Stimulated activated CD8-positive, alpha-beta memory T cell treated with anti-CD3 and anti-CD28 coated beads, Interleukin-7, amount 100 ng/mL, for 48 hours (primary cell): ENCODE measurements around the gene CFAP45.
A peak's percentile ranks its signal among the peaks of the same experiment; 100 is the strongest.

Experiments used
- DNase-seq, 2 donors: peaks; one replicate each; pipeline ENCODE4 v3.0.0-alpha.2; 2020; ENCODE audit warnings: low read depth in 1 of 2; ENCODE audit errors: extremely low read depth in 1 of 2

CFAP45 gene

DNA sequence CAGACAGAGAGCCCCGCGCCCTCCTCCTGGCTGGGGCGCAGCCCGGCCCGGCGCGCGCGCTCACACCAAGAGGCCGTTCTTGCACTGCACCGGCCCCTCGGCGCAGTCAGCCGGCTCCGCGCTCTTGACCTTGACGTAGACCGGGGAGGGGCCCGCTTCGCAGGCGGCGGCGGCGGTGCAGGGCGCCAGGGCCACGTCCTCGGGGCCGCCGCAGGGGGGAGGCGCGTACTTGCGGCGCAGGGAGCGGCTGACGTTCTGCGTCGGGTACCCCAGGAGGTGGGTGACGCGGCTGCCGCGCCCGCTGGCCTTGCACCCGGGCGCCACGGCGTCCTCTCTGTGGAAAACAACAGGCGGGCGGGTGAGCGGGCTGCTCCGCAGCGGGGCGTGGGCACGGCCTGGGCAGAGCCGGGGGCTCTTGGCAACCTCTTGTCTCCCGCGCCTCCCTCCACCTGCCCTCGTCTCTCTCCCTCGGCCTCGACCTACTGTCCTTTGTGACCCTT lies 45.2 kb downstream of the CFAP45 start:
- DNase-seq = peak; percentile 65 to 73

DNA sequence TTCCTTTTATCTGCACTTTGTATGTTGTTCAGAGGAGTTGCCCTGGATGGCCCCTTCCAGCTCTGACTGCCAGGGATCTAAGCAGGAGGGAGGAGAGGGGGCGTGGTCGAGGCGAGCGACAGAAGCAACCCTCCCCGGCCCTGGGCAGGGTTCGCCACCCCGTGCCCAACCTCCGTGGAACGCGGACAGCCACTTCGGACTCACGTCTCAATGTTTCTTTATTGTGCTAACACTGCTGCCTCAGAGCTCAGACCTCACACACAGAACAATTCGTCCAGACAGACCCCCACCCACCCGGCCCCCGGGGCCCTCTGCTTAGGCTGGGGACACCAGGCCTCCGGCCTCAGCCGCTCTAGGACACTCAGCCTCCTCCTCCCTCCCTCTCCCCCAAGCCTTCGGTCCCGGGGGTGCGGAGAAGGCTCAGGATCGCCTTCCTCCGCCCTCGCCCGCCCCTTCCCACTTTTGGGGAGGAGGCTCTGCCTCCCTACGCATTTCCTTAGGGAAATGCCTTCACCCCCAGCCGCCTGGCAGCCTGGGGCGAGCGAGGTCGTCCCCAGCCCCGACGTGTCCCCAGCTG lies 45.8 kb downstream of the CFAP45 start:
- no peak for DNase-seq

DNA sequence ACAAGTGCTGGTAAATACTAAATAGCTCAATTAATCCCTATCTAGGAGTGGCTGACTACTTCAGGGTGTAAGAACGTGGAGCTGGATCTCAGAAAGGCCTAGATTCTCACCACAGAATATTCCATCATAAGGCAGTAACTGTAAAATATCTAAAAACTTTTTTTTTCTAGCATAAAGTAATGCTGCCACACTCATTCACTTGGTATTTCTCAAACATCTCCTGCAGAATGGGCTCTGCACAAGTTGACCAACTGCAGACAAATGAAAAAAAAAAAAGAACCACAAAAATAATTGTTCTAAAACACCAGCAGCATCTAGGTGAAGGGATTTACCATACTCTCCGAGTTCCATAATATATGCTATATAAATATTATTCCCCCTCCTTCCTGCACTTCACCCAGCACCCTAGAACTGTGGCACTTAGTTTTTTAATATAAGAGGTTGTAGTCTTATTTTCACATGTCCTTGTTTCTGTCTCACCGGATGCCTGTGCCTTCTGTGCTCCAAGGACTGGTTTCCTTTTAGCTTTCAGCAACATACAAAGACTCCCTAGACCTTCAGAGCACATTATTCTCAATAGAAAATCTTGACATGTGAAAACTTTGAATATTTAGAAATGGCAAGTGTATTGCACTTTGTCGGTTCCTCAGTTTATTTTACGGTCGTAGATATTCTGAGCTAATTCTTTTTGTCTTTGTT lies 46.4 kb downstream of the CFAP45 start:
- no peak for DNase-seq

DNA sequence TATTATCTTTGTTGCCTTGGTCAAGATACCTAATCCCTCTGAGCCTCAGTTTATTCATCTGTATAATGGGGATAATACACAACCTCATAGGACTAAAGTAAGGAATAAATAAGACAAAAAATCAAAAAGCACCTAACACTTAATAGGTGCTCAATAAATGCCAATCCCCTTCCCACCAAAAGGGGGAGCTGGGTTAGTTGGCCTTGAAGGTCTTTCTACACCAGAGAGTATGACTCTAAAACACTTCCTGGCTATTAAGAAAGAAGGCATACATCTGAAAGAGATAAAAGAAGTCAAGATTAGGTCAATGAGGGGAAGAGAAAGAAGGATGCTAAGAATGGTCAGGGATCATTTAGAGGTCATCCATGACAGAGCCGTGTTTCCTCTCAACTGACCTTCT lies 48.6 kb downstream of the CFAP45 start:
- DNase-seq = no peak

DNA sequence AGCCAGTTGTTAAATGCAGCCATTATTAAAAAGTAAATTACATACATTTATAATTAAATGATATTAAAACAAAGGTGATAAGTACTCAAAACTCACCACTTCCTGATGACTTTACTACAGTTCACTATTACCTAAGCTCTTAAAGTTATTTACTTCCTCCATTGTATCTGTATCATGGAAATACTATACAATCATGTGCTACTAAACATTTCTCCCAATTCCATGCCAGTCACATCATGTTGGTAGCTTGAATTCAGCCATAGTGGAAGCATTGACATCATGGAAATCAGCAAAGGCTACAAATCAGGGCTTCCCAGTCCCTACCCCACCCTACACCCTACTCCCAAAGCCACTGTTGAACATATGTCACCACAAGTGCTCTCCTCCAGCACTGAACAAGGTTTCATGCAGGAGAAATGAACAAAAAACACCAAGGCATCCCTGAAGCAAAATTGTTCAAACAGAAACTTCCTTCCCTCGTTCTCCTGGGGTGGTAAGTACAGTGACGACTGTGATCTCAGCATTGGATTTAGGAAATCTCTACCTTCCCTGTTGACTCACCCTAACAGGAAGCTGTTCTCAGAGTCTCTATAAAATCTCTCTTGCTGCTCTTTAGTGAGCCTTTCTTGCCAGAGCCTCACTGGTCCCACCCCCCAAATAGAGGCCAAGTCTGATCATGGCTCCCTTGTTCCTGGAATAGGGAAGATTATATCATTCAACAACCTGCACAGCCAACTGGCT lies 50.2 kb downstream of the CFAP45 start:
- no peak for DNase-seq

DNA sequence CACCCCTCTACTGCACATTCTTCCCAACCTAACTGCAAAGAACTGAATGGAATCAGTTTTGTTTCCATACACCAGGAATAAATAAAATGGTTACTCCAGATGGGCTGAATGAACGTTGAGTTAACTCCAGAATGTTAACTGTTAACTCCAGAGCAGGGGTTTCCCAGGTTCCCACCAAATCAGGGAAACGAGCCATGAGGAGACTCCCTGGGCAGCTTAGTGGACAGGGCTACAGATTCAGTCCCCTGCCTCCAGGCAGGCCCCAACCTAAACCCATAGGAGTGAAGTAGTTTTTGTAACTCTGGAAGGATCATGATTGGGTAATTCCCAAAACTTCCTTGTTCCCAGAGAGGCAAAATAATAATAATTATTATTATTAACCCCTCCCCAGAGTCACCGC lies 51.6 kb downstream of the CFAP45 start:
- no peak for DNase-seq

DNA sequence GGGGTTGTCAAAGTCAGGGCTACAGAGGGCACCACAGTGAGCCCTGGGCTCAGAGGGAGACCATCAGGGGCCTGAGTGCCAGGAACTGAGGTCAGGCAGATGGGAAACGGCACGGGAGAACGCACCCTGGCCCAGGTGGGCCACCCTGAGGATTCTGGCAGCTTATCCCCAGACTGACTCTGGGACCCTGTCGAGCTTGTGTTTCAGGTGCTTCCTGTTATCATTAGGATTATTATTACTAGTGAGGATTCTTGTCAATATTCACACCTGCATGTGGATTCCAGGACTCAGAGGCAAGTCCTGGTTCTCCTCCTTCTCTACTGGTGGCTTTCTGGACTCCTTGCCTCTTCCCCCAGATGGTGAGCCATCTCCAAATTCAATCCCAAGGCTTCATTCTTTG lies 52.7 kb downstream of the CFAP45 start:
- DNase-seq = no peak

DNA sequence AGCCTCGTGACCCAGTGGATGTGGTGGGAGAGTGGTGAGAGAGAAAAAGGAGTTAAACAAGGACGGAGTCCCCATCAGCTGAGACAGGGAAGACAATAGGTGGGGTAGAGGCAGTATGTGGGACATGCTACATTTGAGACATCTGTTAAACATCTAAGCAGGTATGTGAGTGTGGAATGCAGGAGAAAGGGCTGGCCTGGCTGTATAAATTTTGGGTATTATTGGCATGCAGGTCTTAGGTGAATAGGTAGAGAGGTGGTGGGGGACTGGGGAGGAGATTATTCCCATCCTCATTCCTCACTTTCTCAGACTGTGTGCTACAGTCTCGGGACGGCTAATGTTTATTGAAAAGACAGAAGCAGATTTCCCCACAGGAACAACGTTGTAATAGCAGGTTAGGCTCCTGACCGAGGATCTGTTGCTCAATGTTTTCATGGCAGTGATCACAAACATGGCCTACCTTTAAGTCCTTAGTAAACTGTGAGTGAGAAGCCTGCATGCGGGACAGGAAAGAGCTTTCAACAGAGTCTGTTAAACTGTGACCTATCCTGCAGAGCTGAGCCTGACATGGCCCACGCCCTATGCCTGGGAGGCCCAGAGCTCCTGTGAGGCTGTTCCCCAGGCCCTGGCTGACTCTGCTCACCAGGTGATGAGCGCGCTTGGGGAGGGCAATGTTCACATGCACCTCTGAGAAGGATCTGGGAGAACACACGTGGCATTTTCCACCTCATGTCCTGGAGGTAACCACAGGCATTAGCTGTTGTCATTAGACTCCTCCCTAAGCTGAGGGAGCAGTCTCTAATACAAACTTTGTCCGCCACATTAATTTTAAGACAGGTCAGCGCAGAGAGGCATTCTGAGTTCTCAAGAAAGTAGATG lies 54.0 kb downstream of the CFAP45 start:
- DNase-seq = no peak

DNA sequence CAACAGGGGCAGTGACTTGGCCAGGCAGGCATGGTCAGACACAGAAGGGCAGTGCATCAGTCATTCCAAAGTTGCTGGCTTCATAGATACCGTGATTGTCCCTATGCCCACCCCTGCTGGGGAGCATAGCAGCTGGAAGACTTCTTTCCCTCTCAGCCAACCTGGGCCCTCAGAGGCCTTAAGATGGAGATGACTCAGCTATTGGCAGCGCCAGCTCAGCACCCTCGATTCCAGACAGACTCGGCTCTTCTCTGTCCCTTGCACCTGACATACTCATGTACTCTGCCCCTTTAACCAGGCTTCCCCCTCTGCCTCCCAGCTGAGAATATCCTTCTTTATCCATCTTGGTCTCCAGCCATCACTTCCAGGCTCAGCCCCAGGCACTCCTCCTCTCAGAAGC lies 56.5 kb downstream of the CFAP45 start:
- DNase-seq = no peak

DNA sequence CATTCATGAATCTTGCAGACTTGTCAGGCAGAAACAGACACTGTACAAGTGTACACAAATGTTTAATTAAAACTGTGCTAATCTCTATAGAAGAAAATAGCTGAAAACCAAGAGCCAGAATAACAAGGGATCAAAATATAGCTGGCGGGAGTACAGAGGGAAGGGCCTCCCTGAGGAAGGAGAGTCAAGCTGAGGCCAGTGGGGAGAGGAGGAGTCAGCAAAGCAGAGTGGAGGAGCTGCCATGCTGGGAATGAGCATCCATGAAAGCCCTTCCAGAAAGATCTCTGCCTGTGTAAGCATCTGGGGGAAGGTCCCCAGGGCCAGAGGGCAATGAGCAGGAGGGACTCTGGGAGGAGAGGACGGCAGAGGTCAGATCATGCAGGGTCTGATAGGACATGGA lies 58.2 kb downstream of the CFAP45 start:
- no peak for DNase-seq

DNA sequence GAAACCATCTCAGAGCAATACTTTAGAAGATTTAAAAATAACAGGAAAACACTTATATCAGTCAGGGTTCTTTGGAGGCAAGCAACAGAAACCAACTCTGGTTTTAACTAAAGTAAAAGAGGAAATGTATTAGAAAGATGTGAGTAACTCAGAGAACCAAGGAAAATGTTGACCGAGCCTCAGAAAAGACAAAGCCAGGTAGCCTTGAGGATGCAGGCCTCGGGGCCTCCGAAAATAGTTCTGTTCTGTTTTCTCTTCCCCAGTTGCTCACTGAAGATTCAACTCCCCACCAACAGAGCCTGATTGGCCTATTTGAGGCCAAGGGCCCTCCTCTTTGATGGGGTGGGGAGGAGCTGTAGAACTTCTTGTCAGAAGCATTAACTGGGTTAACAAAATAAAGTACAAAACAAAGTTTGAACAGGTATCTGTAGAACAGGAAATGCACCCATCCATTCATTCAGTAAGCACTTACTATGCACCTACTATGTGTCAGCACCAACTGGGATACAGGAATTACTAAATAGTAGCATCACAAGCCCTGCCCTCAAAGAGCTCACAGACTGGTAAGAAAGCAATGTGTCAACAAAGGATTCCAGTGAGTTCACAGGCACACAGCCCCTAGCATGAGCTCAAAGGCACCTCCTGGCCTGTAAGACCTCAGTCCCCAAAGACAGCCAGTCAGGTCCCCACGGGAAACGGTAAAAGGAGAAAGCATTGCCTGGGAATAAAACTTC lies 60.7 kb downstream of the CFAP45 start:
- no peak for DNase-seq

DNA sequence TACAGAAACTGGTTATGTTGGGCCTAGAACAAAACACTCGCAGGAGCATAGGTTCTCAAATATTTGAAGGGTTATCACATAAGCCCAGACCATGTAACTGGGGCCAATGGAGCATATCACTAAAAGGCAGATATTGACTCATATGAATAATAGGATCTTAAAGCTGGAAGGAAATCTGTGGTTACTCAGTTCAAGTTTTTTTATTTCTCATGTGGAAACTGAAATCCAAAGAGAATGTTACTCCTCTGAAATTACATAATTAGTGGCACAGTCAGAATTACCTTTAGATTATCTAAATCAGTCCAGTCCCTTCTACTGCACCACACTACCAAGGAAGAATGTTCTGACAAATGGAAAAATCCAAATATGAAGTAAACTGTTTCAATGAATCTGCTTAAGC lies 61.2 kb downstream of the CFAP45 start:
- no peak for DNase-seq

DNA sequence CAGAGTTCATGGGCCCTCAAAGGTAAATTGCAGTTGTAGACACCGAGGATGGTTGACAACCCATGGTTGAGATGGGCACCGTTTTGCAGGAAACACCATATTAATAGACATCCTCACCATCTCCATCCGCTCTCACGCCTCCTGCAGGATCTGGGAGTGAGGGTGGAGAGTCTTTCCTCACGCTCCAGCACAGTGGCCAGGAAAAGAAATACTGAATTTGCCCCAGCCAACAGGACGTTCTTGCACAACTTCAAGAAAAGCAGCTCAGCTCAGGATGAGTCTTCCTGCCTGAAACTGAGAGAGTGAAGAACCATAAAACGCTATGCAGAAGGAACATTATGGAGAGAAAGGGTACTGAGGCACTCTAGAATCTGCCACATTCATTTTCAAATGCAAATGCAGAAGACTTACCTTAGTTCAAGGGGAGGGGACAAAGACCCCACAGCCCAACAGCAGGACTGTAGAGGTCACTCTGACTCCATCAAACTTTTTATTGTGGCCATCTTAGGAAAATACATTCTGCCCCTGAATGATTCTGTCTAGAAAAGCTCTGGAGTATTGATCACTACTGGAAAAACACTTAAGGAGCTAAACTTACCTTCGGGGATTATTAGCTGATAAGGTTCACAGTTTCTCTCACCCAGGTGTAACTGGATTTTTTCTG lies 64.0 kb downstream of the CFAP45 start:
- DNase-seq = no peak

DNA sequence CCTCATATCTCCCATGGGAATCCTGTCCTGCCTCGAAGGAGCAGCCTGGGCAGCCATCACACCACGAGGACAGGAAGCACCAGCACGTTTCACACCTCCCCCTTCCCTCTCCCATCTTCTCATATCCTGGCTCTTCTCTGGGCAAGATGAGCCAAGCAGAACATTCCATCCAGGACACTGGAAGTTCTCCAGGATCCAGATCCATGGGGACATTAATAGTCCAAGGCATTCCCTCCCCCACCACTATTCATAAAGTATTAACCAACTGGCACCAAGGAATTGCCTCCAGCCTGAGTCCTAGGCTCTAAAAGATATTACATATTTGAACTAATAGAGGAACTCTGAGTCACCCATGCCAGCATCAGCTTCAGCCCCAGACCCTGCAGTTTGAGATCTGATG lies 64.6 kb downstream of the CFAP45 start:
- DNase-seq = no peak

DNA sequence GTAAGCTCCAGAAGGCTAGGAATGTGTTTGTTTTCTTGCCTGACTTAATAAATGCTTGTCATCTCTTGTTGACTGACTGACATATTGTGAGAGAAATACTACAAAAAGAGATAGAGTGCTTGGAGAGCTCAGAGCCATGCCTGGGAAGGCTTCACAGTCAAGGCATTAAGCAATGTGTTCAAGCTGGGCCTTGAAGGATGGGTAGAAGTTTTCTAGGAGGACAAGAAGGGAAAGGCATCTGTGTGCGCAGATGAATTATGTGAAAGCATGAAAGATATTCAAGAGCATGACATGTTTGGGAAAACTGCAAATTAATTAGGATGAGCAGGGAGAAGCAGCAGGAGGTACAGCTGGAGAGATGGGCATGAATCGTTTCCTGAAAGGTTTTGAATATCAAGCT lies 67.7 kb downstream of the CFAP45 start:
- no peak for DNase-seq

DNA sequence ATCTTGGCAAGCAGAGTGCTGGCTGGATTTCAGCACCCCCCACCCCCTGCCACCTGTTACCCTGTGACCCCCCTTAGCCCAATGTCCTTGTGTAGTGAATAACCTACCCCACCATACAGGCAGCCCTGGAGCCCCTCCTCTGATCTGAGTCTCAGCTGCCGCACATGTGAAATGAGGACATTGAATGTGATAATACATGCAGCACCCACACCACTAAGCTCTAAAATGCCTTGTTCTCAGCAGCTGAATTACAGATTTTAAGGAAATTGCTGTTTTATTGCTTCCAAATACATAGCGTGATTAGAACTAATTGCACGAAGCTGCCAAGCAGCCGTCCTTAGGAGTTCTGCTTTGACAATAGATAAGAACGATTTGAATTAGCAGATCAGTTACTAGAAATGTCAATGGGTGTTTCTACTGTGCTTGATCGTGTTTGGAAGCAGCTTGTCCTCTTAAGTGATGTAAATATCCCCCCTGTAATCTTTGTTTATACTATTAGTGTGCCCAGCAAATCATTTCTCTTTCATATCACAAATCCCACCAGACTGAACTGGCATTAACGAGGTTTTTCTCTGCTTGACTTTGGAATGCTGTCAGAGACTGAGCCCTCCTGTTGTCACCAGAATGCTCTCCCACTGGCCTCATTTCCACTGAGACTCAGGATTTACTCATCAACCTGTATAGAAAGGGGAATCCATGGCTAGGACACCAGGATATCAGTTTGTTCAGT lies 68.4 kb downstream of the CFAP45 start:
- no peak for DNase-seq

DNA sequence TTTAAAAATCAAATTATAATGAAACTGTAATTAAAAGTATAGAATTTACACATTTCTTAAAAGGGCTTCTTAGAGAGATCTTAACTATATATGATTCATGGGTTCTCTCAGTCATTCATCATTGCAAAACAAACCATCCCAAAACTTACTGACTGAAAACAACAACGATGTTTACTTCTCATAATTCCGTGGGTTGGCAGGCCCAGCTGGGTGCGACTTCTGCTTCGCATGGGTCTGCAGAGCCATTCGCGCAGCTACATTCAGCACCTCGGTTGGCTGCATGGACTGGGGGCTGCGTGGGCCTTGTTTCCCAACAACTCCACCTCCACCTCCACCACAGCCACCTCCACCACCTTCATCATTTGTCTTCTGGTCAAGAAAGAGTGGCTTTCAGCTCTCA lies 69.2 kb downstream of the CFAP45 start:
- DNase-seq = no peak

DNA sequence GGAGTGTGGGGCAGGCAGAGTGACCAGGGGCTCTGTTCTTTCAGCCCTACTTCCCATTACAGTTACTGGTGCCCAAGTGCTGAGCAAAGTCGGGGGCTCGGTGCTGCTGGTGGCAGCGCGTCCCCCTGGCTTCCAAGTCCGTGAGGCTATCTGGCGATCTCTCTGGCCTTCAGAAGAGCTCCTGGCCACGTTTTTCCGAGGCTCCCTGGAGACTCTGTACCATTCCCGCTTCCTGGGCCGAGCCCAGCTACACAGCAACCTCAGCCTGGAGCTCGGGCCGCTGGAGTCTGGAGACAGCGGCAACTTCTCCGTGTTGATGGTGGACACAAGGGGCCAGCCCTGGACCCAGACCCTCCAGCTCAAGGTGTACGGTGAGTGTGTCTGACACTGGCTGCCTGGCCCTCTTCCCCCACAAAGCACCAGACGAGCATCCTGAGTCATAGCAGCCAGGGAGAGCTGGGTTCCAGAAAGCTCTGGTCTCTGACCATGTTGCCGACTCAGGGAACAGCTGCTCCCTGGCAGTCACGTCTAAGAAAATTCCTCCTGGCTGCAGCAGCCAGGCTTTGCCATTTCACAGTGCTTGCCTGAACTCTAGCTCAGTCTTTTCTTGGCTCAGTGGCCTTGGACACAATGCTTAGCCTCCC lies 70.0 kb downstream of the CFAP45 start:
- DNase-seq = no peak

DNA sequence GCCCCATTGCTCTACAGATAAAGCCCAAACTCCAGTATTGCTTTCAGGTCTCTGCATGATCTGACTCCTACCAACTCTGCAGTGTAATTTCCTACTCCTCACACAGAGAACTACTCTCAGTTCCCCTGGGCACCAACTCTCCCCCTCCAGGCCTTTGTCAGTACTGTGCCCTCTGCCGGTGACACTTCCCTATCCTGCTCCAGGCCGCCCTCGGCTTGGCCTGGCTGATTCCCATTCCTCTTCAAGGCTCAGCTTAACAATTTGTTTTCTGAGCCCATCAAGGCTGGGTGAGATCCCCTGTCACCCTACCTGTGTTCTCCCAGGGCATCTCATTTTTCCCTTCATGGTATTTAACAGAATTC lies 70.7 kb downstream of the CFAP45 start:
- no peak for DNase-seq
